ENCODE results near the gene TFPI. TPM values are rescaled to one million over a fixed set of nuclear protein-coding genes. Genes with fewer than 3 reads are reported as not detected.

Gene TFPI
- total and polyA plus RNA-seq, 2 experiments from 2014 or later: 79.9 to 122 TPM

DNA sequence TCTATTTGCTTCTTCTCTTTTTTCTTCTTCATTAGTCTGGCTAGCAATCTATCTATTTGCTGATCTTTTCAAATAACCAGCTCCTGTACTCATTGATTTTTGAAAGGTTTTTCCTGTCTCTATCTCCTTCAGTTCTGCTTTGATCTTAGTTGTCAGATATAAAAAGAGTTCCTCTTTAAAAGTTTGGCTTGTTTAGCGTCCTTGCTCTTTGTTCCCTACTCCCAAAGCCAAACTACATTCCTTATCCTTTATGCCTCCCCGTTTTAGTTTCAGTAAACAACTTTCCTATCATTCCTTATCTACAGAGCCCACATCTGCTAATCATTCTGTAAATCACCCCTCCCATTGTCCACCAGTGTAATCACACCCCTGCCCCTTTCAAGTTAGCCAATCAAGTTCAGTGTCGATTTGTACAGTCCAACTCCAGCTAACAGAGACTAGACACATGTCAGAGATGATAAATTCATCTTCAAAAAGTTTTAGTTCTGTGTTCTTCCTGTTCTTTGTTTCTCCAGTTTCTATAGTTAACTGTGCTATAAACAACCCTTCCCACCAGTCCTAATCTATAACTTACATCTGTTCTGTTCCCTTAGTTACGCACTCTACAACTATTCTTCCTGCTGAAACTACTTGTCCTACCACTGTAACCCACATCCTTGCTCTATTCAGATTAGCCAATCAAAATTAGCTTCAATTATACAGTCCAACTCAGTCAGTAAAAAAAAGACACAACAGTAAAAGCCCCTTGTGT, 44.4 kb downstream of the TFPI start:
- H2AFZ ChIP-seq: peak overlapping the region; percentile 1
- H3K27me3 ChIP-seq: no peaks in the 10 kb centered on the region
- H3K27ac ChIP-seq: peak overlapping the region; percentile 36
- TF ChIP-seq EZH2phosphoT487 (IDR thresholded peaks at IDR 0.05; ENCODE audit: low read depth, severe bottlenecking, unreplicated experiment): no peak
- TF ChIP-seq EZH2 (IDR thresholded peaks at IDR 0.05; ENCODE audit: borderline replicate concordance): no peak
- no peak for TF ChIP-seq CTCF (IDR thresholded peaks at IDR 0.05; ENCODE audit: poor library complexity)
- no peaks in the 10 kb centered on the region for H3K4me1 ChIP-seq (ENCODE audit: insufficient read depth)
- no peaks in the 10 kb centered on the region for H3K79me2 ChIP-seq
- H3K36me3 ChIP-seq (replicated peaks; ENCODE audit: insufficient read depth, low read depth): no peaks in the 10 kb centered on the region
- no peaks in the 10 kb centered on the region for H4K20me1 ChIP-seq (ENCODE audit: insufficient read depth, poor library complexity, severe bottlenecking)
- no peaks in the 10 kb centered on the region for H3K9me3 ChIP-seq (ENCODE audit: low read depth)
- no peak overlapping the region for H3K4me3 ChIP-seq
- DNase-seq (ENCODE audit: low spot score): no peak
- peak overlapping the region; percentile 31 for H3K4me2 ChIP-seq
- WGBS (ENCODE audit: low lambda C conversion rate, missing lambda C conversion rate): 37% methylated on average over 4 of the region's 4 CpGs
- no peaks in the 10 kb centered on the region for H3K9me2 ChIP-seq (replicated peaks; ENCODE audit: insufficient read depth)

DNA sequence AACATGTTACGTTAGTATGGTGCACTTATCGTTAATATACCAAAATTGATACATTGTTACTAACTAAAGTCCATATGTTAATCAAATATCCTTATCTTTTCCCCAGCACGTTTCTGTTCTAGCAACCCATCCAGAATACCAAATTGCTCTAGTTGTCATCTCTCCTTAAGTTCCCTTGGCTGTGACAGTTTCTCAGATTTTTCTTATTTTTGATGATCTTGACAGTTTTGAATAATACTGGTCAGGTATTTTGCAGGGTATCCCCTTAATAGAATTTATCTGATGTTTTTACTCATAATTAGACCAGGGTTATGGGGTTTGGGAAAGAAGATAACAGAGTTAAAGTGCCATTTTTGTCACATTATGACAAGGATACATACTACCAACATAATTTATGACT, 47.8 kb downstream of the TFPI start:
- H3K9me3 ChIP-seq (ENCODE audit: low read depth): no peaks in the 10 kb centered on the region
- H3K4me2 ChIP-seq: no peak overlapping the region
- TF ChIP-seq CTCF (IDR thresholded peaks at IDR 0.05; ENCODE audit: poor library complexity): no peak
- peaks cover 12% of the 10 kb centered on the region for H3K4me1 ChIP-seq (ENCODE audit: insufficient read depth)
- H3K27ac ChIP-seq: no peak overlapping the region
- no peaks in the 10 kb centered on the region for H3K79me2 ChIP-seq
- no peak overlapping the region for H3K4me3 ChIP-seq
- no peak overlapping the region for H2AFZ ChIP-seq
- H3K27me3 ChIP-seq: no peaks in the 10 kb centered on the region
- no peaks in the 10 kb centered on the region for H3K36me3 ChIP-seq (replicated peaks; ENCODE audit: insufficient read depth, low read depth)
- H4K20me1 ChIP-seq (ENCODE audit: insufficient read depth, poor library complexity, severe bottlenecking): no peaks in the 10 kb centered on the region
- WGBS (ENCODE audit: low lambda C conversion rate, missing lambda C conversion rate): 72% methylated on average over 3 of the region's 3 CpGs
- no peaks in the 10 kb centered on the region for H3K9me2 ChIP-seq (replicated peaks; ENCODE audit: insufficient read depth)
- no peak for DNase-seq (ENCODE audit: low spot score)

DNA sequence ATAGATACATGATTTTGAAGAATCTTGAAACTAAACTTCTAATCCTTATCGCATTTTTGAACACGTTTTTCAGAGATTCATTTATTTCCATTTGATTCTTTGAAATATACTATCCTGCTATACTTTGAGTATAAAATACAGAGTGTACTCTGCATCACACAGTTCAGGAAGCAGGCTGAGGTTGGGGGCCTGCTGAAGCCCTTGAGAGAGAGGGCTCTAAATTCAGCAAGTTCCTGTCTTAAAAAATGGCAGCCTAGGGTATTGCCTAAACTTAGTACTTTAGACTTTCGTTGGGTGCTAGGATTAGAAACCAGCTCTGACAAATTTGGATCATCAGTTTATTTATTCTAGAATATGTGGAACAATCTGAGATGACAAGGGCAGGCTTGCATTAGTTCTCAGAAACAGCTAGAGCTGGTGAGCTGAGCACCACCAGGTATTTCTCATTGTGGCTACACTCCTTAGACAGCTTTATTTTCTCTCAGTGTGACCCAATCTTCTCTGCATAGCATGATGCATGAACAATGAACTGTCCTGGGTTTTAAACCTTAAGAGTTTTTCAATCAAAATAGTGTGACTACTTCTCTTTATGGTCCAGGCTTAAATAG, 49.1 kb downstream of the TFPI start:
- no peaks in the 10 kb centered on the region for H4K20me1 ChIP-seq (ENCODE audit: insufficient read depth, poor library complexity, severe bottlenecking)
- no peak overlapping the region for H3K27ac ChIP-seq
- H3K36me3 ChIP-seq (replicated peaks; ENCODE audit: insufficient read depth, low read depth): no peaks in the 10 kb centered on the region
- WGBS (ENCODE audit: low lambda C conversion rate, missing lambda C conversion rate): 71% methylated on average over 3 of the region's 3 CpGs
- no peak overlapping the region for H2AFZ ChIP-seq
- no peaks in the 10 kb centered on the region for H3K79me2 ChIP-seq
- no peaks in the 10 kb centered on the region for H3K9me2 ChIP-seq (replicated peaks; ENCODE audit: insufficient read depth)
- no peak overlapping the region for H3K4me3 ChIP-seq
- DNase-seq (ENCODE audit: low spot score): no peak
- H3K9me3 ChIP-seq (ENCODE audit: low read depth): no peaks in the 10 kb centered on the region
- TF ChIP-seq EZH2 (IDR thresholded peaks at IDR 0.05; ENCODE audit: borderline replicate concordance): no peak
- TF ChIP-seq CTCF (IDR thresholded peaks at IDR 0.05; ENCODE audit: poor library complexity): no peak
- no peak for TF ChIP-seq EZH2phosphoT487 (IDR thresholded peaks at IDR 0.05; ENCODE audit: low read depth, severe bottlenecking, unreplicated experiment)
- no peaks in the 10 kb centered on the region for H3K27me3 ChIP-seq
- H3K4me1 ChIP-seq (ENCODE audit: insufficient read depth): peaks cover 18% of the 10 kb centered on the region
- H3K4me2 ChIP-seq: no peak overlapping the region

All from hepatocyte (in vitro differentiated cells).